Measurements from ENCODE around the gene LOC101059915.
"Not testable (repeated sequence)": the region's sequence is repeated elsewhere in the genome, so short reads cannot be mapped to it uniquely, and the experiment has no call there.

DNA sequence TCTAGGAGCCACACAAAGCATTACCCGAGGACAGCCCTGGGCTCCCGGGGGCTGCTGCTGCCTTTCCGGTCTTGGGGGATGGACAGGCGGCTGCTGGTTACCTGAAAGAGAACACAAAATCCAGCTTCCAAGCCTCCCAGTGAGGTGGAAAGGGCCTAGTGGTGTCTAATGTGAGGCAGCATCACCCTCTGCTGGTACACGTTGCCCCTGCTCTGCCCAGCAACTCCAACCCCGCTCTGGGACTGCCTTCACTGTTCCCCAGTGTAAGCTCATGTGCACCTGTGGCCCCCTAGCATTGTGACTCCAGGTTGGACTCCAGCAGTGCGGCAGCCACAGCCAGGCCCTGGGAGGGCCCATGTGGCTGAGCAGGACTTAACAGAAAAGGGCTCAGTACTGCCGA is 48.2 kb downstream of the LOC101059915 start:
- TF ChIP-seq, protein P1, sequence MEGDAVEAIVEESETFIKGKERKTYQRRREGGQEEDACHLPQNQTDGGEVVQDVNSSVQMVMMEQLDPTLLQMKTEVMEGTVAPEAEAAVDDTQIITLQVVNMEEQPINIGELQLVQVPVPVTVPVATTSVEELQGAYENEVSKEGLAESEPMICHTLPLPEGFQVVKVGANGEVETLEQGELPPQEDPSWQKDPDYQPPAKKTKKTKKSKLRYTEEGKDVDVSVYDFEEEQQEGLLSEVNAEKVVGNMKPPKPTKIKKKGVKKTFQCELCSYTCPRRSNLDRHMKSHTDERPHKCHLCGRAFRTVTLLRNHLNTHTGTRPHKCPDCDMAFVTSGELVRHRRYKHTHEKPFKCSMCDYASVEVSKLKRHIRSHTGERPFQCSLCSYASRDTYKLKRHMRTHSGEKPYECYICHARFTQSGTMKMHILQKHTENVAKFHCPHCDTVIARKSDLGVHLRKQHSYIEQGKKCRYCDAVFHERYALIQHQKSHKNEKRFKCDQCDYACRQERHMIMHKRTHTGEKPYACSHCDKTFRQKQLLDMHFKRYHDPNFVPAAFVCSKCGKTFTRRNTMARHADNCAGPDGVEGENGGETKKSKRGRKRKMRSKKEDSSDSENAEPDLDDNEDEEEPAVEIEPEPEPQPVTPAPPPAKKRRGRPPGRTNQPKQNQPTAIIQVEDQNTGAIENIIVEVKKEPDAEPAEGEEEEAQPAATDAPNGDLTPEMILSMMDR (IDR thresholded peaks at IDR 0.05; ENCODE audit: insufficient read depth, low read length, poor library complexity, severe bottlenecking), result not testable (repeated sequence)
- TF ChIP-seq EZH2phosphoT487 (conservative IDR thresholded peaks at IDR 0.05; ENCODE audit: low read length), result not testable (repeated sequence)

All from SU-DHL-6 (cell line).